NCI-H2227 (cell line): Measurements from ENCODE around the gene PSEN1.
"Not testable (repeated sequence)": the region's sequence is repeated elsewhere in the genome, so short reads cannot be mapped to it uniquely, and the experiment has no call there.

Experiments used
- DNase-seq: peaks from one replicate; lab custom pipeline; 2025; ENCODE audit not compliant: unreplicated experiment; lab: John Stamatoyannopoulos, UW

Gene PSEN1

GRCh38 chr14:73162251-73162650 is 25.9 kb downstream of the PSEN1 start:
- no peak for DNase-seq

- DNase-seq = no peak
Observed at GRCh38 chr14:73166399-73166798, 30.1 kb downstream of the PSEN1 start.

- no peak for DNase-seq
Observed at GRCh38 chr14:73167727-73168126, 31.4 kb downstream of the PSEN1 start.

DNA sequence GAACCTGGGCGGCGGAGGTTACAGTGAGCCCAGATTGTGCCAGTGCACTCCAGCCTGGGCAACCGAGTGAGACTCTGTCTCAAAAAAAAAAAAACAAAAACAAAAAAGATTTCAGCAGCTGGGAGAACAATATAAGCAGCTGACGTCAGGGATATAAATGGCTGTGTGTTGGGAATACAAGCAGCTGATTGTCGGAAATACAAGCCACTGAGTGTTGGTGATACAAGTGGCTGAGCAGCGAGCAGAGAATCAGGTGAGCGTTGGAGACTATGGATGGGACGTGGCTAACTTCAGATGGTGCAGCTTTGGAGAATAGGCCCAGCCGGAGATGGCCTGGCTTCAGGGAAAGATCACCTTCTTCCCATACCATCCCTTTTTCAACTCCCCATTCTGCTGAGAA is 32.0 kb downstream of the PSEN1 start:
- DNase-seq = no peak

DNA sequence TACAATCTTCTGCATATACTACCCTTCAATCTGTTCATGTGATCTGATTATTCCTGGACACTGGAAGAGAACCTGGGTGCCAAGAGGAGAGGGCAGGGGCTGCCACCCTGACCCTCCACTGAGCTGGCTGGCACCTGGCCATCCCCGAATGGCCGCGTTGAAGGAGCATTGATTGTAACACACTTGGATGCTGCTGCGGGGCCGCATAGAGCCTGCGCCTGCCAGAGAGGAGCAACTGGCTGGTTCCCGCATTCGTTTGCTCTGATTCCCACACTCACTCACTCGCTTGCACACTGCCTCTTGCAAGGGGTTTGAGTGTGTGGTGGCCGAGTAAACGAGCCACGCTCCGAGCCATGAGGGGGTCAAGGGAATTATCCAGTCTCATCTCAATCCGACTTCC is 32.4 kb downstream of the PSEN1 start:
- DNase-seq = no peak

DNA sequence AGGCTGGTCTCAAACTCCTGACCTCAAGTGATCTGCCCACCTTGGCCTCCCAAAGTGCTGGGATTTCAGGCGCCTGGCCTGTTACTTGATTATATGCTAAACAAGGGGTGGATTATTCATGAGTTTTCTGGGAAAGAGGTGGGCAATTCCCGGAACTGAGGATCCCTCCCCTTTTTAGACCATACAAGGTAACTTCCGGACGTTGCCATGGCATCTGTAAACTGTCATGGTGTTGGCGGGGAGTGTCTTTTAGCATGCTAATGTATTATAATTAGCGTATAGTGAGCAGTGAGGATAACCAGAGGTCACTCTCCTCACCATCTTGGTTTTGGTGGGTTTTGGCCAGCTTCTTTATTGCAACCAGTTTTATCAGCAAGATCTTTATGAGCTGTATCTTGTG is 33.5 kb downstream of the PSEN1 start:
- DNase-seq = not testable (repeated sequence)

- DNase-seq = no peak
Observed at GRCh38 chr14:73170686-73171085, 34.4 kb downstream of the PSEN1 start.

GRCh38 chr14:73172500-73172899 is 36.2 kb downstream of the PSEN1 start:
- no peak for DNase-seq

- peak; percentile 62 for DNase-seq
Observed at GRCh38 chr14:73173092-73173735, 36.9 kb downstream of the PSEN1 start.

DNA sequence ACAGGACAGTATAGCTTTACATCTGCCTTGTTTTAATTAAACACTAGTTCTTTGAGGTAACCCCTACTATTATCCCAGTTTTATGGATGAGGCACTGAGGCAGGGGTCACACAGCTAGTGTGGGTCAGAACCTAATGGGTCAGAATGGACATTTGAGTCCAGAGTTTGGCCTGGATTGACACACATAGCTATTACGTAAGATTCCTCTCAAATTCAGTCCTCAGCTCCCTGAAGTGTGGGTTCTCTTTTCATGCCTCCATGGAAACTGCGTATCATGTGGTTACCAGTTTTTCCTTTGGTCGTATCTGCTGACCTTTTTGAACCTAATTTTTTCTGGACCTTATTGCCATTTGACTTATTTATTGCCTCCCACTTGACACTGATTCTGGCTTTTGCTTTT is 40.4 kb downstream of the PSEN1 start:
- no peak for DNase-seq

DNA sequence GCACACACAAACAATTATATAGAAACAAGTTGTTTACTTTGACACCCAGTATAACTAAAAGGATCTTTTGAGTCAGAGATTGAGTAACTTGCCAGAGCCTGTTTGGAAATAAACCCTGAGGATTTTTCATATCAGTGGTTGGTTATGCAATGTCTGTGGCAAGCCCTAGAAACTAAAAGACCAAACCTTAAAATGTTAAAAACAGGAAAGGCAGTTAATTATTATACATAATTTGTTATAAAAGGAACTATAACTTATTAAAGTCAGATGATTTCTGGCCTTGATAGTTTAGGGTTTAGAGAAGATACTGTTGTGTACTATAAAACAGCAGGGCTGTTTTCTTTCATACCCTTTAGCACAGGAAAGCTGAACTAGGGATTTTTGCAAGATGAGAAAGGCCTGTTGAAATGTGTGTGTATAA is 44.1 kb downstream of the PSEN1 start:
- no peak for DNase-seq

GRCh38 chr14:73180969-73181368 is 44.7 kb downstream of the PSEN1 start:
- not testable (repeated sequence) for DNase-seq

GRCh38 chr14:73188501-73188911 is 52.2 kb downstream of the PSEN1 start:
- DNase-seq = no peak

GRCh38 chr14:73189651-73190050 is 53.3 kb downstream of the PSEN1 start:
- no peak for DNase-seq

GRCh38 chr14:73191441-73191840 is 55.1 kb downstream of the PSEN1 start:
- no peak for DNase-seq

- not testable (repeated sequence) for DNase-seq
Observed at GRCh38 chr14:73194306-73194705, 58.0 kb downstream of the PSEN1 start.

GRCh38 chr14:73198253-73198652 is 61.9 kb downstream of the PSEN1 start:
- no peak for DNase-seq

GRCh38 chr14:73203527-73203926 is 67.2 kb downstream of the PSEN1 start:
- no peak for DNase-seq

DNA sequence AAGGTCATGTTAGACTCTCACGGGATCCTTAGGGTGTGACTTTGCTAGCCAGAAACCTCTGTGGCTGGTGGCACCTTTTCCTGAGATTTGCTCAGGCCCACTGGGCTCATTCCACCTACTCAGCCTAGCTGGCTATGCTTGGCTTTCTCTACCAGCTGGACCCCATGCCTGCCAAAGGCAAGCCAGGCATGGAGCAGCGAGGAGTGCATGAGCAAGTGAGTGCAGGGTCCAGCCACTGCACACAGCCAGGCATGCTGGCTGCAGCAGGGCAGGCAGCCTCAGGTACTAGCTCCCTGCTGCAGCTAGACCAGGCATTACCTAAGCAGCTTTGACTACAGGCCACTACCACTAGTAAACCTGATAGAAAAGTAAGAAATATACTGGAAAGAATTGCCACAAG is 71.3 kb downstream of the PSEN1 start:
- no peak for DNase-seq

- no peak for DNase-seq
Observed at GRCh38 chr14:73208390-73208789, 72.1 kb downstream of the PSEN1 start.

DNA sequence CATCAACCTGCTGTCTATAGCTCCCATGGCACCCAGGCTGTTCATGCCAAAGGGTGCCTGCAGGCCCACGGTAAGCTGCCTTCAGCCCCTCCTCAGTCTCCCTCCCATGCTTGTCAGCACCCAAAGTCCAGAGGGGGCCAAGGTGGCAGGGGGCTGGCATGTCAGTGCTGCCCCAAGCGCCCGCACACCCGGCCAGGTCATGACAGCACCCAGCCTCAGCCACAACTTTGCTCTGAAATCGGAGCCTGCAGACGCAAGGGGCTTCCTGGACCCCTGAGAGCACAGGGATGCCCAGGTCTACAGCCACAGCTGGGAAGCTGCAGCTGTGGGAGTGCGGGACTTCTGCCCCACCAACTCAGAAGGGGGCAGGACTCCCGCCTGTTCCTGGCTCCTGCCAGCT is 72.5 kb downstream of the PSEN1 start:
- DNase-seq = no peak

DNA sequence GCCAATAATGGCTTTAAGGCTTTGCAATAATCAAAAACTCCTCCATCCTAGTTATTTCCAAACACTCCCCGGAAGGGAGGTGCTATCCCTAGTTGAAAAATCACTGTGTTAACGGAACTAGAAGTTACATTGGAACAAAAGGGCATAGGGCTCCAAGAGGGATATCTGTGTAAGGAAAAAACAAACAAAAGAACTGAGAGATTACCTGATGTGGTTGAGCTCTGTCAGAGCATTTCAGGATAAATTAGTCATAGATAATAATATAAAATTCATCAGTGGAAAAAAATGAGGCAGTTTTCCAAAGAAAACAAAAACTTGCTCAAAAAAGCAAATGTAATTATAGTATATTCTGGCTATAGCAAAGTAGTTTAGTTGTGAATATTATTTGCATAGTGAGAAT is 73.6 kb downstream of the PSEN1 start:
- no peak for DNase-seq

GRCh38 chr14:73211251-73212040 is 75.1 kb downstream of the PSEN1 start:
- DNase-seq = no peak
